Mucosa of rectum (tissue), 2 donors: Measurements from ENCODE around the gene APBA1.

Source experiments
- H3K27ac ChIP-seq, 2 donors: one replicate each; pipeline ENCODE4 v1.7.0; 2013; ENCODE audit warnings: inconsistent platforms in 2 of 2, low read depth in 2 of 2, low read length in 2 of 2
- H3K27me3 ChIP-seq, 2 donors: one replicate each; pipeline ENCODE4 v1.7.0; 2013; ENCODE audit warnings: low read length in 2 of 2; ENCODE audit not compliant: control insufficient read depth in 2 of 2, insufficient read depth in 2 of 2
- H3K36me3 ChIP-seq, 2 donors: one replicate each; pipeline ENCODE4 v1.7.0; 2013; ENCODE audit warnings: low read length in 2 of 2; ENCODE audit not compliant: control insufficient read depth in 2 of 2, insufficient read depth in 2 of 2
- H3K4me1 ChIP-seq, 2 donors: one replicate each; pipeline ENCODE4 v1.7.0; 2013; ENCODE audit warnings: low read length in 2 of 2, mild to moderate bottlenecking in 1 of 2; ENCODE audit not compliant: control insufficient read depth in 2 of 2, insufficient read depth in 2 of 2
- H3K4me3 ChIP-seq, 2 donors: one replicate each; pipeline ENCODE4 v1.7.0; 2013; ENCODE audit warnings: low read length in 2 of 2
- H3K9ac ChIP-seq, 2 donors: one replicate each; pipeline ENCODE4 v1.7.0; 2013; ENCODE audit warnings: low read length in 2 of 2, low read depth in 1 of 2, mild to moderate bottlenecking in 1 of 2
- H3K9me3 ChIP-seq, 2 donors: one replicate each; pipeline ENCODE4 v1.7.0; 2013; ENCODE audit warnings: low read length in 2 of 2; ENCODE audit not compliant: control insufficient read depth in 2 of 2
- donor health status: healthy.
- donor health status: Normal muscosa, but diverticular disease.

APBA1 gene

DNA sequence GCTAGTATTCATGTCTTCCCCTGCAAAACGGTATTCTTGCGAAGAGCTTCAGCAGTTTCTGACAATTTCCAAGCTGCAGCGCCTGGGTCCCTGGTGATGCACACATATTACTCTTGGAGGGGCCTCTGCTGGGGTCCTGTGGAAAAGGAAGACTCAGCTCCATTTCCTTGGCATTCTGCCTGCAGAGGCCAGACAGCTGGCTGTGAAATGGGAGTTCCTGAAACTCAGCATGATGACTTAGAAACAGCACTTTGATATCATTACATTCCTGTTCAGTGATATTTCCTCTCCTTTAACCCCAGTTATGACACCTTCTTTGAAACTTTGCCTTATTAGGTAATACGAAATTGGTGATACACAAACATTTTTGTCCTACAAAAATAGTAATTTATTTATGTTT lies 98.5 kb downstream of the APBA1 start:
- H3K9ac ChIP-seq = no peak overlapping the region
- H3K9me3 ChIP-seq = no peaks in the 10 kb centered on the region
- no peaks in the 10 kb centered on the region for H3K27me3 ChIP-seq
- peaks cover 0 to 2% of the 10 kb centered on the region in 2 donors for H3K4me1 ChIP-seq
- no peak overlapping the region for H3K27ac ChIP-seq
- H3K36me3 ChIP-seq = no peaks in the 10 kb centered on the region
- no peak overlapping the region for H3K4me3 ChIP-seq

DNA sequence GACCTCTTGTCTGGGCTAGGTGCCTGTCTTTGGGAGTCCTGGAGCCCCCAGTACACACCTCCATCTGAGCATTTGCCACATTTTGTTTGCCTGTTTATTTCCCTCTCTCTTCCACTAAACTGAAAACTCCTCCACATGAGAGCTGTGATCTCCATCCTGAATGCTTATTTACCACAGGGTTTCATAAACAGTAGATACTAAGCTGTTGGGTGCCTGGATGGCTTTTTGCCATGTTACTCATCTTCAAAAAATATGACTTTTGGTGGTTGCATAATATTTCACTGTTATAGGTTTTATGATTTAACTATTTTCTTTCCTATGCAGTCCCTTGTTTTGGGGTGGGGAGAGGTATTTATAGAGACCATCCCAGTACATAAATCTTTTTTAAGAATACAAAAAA lies 99.6 kb downstream of the APBA1 start:
- no peak overlapping the region for H3K9ac ChIP-seq
- peaks cover 0 to 2% of the 10 kb centered on the region in 2 donors for H3K4me1 ChIP-seq
- H3K4me3 ChIP-seq = no peak overlapping the region
- H3K27ac ChIP-seq = no peak overlapping the region
- no peaks in the 10 kb centered on the region for H3K9me3 ChIP-seq
- H3K27me3 ChIP-seq = no peaks in the 10 kb centered on the region
- H3K36me3 ChIP-seq = no peaks in the 10 kb centered on the region

DNA sequence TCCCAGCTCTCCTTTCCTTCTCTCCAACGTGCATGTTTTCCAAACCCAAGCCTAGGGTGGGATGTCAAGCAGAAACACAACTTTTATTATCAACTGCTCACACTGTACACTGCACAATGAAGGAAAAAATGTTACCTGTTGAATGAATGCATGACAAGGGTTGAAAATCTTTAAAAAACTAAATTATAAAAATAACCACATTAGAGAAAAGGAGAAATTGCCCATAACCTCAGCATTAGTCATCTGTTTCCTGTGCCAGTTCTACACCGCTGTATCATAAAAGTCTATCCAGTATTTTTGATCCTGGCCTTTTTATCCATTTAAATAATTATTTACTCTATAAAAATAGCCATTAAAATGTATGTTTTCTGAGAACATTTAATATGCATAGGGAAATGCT lies 101.1 kb downstream of the APBA1 start:
- Histone ChIP-seq H3K4me3 (no peak overlapping the region), H3K9ac (no peak overlapping the region), H3K27ac (no peak overlapping the region), H3K4me1 (peaks cover 0 to 2% of the 10 kb centered on the region in 2 donors), H3K27me3 (no peaks in the 10 kb centered on the region), H3K9me3 (no peaks in the 10 kb centered on the region), H3K36me3 (no peaks in the 10 kb centered on the region)

- peaks cover 0 to 2% of the 10 kb centered on the region in 2 donors for H3K4me1 ChIP-seq
- no peak overlapping the region for H3K4me3 ChIP-seq
- H3K9me3 ChIP-seq = no peaks in the 10 kb centered on the region
- H3K9ac ChIP-seq = no peak overlapping the region
- H3K36me3 ChIP-seq = no peaks in the 10 kb centered on the region
- H3K27me3 ChIP-seq = no peaks in the 10 kb centered on the region
- no peak overlapping the region for H3K27ac ChIP-seq
Measured at GRCh38 chr9:69569738-69570451, 102.3 kb downstream of the APBA1 start.

GRCh38 chr9:69564557-69564956 lies 107.6 kb downstream of the APBA1 start:
- no peaks in the 10 kb centered on the region for H3K36me3 ChIP-seq
- H3K9ac ChIP-seq = no peak overlapping the region
- no peak overlapping the region for H3K4me3 ChIP-seq
- no peak overlapping the region for H3K27ac ChIP-seq
- H3K4me1 ChIP-seq = peaks cover 0 to 2% of the 10 kb centered on the region in 2 donors
- no peaks in the 10 kb centered on the region for H3K27me3 ChIP-seq
- no peaks in the 10 kb centered on the region for H3K9me3 ChIP-seq

- H3K27me3 ChIP-seq = no peaks in the 10 kb centered on the region
- H3K4me1 ChIP-seq = no peaks in the 10 kb centered on the region
- no peaks in the 10 kb centered on the region for H3K9me3 ChIP-seq
- no peak overlapping the region for H3K27ac ChIP-seq
- H3K9ac ChIP-seq = no peak overlapping the region
- H3K4me3 ChIP-seq = no peak overlapping the region
- H3K36me3 ChIP-seq = no peaks in the 10 kb centered on the region
Measured at GRCh38 chr9:69559126-69559525, 113.0 kb downstream of the APBA1 start.

- H3K27me3 ChIP-seq = no peaks in the 10 kb centered on the region
- H3K9me3 ChIP-seq = no peaks in the 10 kb centered on the region
- H3K4me3 ChIP-seq = no peak overlapping the region
- H3K27ac ChIP-seq = no peak overlapping the region
- H3K4me1 ChIP-seq = no peaks in the 10 kb centered on the region
- H3K9ac ChIP-seq = no peak overlapping the region
- H3K36me3 ChIP-seq = no peaks in the 10 kb centered on the region
Measured at GRCh38 chr9:69556707-69557106, 115.5 kb downstream of the APBA1 start.

- no peak overlapping the region for H3K4me3 ChIP-seq
- H3K36me3 ChIP-seq = no peaks in the 10 kb centered on the region
- no peaks in the 10 kb centered on the region for H3K9me3 ChIP-seq
- H3K27me3 ChIP-seq = no peaks in the 10 kb centered on the region
- H3K27ac ChIP-seq = no peak overlapping the region
- no peaks in the 10 kb centered on the region for H3K4me1 ChIP-seq
- no peak overlapping the region for H3K9ac ChIP-seq
Measured at GRCh38 chr9:69555802-69556201, 116.4 kb downstream of the APBA1 start.

DNA sequence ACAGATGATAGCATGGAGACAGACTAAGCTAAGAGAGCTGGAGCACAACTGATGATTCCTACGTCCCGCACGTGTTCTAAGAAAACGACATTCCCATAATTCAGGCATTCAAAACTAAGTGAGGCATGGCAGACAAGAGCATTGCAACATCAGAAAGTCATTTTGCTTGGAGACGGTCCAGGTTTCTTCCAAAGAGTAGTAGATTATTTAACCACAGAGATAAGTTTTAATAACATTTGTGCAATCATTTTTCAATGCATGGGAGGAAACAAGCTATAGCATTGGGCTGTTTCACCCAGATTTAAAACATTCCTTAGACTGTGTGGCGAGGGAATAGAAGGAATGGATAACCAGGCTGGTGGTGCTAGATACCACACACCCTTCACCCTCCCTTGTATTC lies 117.2 kb downstream of the APBA1 start:
- H3K27me3 ChIP-seq = no peaks in the 10 kb centered on the region
- H3K36me3 ChIP-seq = no peaks in the 10 kb centered on the region
- H3K27ac ChIP-seq = no peak overlapping the region
- no peak overlapping the region for H3K4me3 ChIP-seq
- no peaks in the 10 kb centered on the region for H3K4me1 ChIP-seq
- no peak overlapping the region for H3K9ac ChIP-seq
- no peaks in the 10 kb centered on the region for H3K9me3 ChIP-seq

DNA sequence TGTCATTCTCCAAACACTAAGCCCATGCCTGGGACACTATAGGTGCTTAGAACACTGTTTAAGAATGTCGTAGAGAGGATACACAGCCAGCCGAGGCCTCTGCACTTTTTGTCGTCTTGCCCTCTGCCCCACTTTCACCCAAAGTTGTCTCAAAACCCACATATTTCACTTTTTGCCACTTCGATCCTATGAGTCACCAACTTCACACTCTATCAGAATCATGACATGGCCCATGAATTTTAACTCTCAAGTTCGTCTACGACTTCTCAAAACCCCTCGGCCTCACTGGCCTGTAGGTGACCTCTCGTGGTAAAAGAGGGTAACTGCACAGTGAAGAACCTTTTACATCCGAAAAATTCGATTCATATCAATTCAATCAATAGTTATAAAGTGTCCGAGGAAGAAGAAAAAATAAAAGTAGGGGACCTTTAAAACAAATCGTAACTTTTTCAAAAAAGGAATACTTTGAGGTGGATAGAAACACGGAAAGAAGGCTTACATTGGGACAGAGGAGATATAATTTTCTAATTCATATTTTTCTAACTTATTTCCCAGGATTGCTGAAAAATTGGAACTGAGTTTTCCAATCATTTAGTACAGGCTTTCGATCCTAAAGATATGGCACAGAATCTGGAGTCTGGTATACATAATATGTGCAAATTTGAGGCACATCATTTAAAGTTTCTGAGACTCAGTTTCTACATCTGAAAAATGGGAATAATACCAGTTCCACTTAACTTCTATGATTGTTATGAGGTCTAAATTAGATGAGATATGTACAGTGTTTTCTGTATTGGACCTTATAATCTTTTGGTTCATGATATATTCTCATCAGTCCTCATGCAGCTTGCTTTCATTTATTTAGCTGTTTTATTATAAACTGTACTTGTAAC lies 122.6 kb downstream of the APBA1 start:
- H3K36me3 ChIP-seq = no peaks in the 10 kb centered on the region

More for the DNA sequence above, 122.6 kb downstream of the APBA1 start:
- Histone ChIP-seq H3K9ac (no peak overlapping the region), H3K9me3 (no peaks in the 10 kb centered on the region), H3K4me3 (no peak overlapping the region), H3K27ac (no peak overlapping the region), H3K4me1 (no peaks in the 10 kb centered on the region), H3K27me3 (no peaks in the 10 kb centered on the region)
